Measurements from ENCODE around the gene SS18L1. TPM values are rescaled to one million over a fixed set of nuclear protein-coding genes. Genes with fewer than 3 reads are reported as not detected.

Gene SS18L1
- total RNA-seq, 4 donors from 2014 or later, result 12.4 to 23.1 (median 13.7) TPM

DNA sequence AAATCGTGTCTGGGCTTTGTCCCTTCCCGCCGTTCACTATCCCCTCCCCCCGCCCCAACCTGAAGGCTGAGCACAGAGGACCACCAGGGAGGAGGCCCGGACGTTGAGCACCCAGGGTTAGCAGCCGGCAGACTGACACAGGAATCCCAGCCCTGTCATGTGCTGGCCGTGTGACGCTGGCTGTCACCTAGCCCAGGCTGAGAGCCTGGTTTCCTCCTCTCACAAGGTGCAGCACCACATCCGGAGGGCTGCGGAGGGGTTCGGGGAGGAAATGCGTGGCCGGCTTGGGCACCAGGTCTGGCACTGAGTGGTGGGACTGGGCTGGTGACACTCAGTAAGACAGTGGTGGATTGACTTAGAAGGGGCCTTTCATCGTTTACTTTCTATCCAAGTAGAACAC, 25.9 kb upstream of the SS18L1 start:
- Histone ChIP-seq H3K4me1 (peaks cover 0 to 5% (median 0%) of the 10 kb centered on the region in 4 donors), H3K9me3 (peaks cover 0 to 16% (median 0%) of the 10 kb centered on the region in 4 donors), H3K27ac (no peak overlapping the region), H3K36me3 (peaks cover 0 to 6% (median 0%) of the 10 kb centered on the region in 3 donors), H3K4me3 (no peak overlapping the region), H3K27me3 (peaks cover 0 to 66% of the 10 kb centered on the region in 2 donors)
- TF ChIP-seq, protein P1, sequence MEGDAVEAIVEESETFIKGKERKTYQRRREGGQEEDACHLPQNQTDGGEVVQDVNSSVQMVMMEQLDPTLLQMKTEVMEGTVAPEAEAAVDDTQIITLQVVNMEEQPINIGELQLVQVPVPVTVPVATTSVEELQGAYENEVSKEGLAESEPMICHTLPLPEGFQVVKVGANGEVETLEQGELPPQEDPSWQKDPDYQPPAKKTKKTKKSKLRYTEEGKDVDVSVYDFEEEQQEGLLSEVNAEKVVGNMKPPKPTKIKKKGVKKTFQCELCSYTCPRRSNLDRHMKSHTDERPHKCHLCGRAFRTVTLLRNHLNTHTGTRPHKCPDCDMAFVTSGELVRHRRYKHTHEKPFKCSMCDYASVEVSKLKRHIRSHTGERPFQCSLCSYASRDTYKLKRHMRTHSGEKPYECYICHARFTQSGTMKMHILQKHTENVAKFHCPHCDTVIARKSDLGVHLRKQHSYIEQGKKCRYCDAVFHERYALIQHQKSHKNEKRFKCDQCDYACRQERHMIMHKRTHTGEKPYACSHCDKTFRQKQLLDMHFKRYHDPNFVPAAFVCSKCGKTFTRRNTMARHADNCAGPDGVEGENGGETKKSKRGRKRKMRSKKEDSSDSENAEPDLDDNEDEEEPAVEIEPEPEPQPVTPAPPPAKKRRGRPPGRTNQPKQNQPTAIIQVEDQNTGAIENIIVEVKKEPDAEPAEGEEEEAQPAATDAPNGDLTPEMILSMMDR (IDR thresholded peaks at IDR 0.05), result no peak
- no peak for TF ChIP-seq POLR2A (IDR thresholded peaks at IDR 0.05)
- TF ChIP-seq EP300 (IDR thresholded peaks at IDR 0.05), result no peak
- no peak for DNase-seq (ENCODE audit: low spot score in 2 of 2)
- WGBS, 2 donors, result 48 to 56% methylated on average over 7 to 13 of the region's 15 CpGs

DNA sequence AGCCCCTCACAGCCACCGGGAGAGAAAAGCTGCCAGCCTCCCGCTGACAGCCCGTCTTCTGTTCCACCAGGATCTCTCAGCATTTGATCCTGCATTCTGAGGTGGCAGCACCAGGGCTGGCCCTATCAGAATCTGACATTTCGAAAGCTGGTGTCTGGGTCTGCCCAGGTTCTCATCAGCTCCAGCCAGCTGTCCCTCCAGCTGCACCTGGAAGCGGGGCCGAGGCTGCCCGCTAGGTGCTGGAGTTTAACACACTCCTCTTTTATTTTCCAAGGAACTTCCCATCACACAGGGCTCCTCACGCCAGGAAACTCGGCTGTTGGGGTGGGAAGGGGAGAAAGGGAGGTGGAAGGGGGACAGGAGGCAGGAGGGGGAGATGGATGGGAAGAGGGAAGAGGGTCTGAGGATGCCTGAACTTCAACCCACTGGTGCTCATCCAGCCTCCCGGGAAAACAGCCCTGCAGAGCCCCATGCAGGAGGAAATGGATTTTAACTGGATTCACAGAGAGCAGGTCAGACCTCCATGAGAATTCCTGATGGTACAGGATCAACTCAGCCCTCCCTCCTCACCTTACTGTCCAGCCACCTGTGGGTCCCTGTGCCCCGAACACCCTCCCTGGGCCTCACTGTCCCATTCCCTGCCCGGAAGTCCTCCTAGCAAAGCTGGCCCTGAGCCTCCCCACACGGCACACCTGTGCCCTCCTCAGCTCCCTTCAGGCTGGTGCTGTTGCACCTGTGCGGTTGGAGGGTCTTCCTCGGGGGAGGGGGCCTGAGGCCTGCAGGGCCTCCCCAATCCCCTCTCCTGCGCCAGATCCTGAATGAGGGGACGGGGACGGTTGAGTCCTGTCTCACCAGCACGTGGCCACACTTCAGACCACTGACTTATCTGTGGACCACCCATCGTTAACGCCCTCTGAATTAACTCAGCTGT, 25.2 kb upstream of the SS18L1 start:
- H3K27me3 ChIP-seq, result peaks cover 0 to 61% of the 10 kb centered on the region in 2 donors
- no peak overlapping the region for H3K27ac ChIP-seq
- no peaks in the 10 kb centered on the region for H3K36me3 ChIP-seq
- no peak for DNase-seq (ENCODE audit: low spot score in 2 of 2)
- 59 to 60% methylated on average over 19 to 21 of the region's 21 CpGs for WGBS, 2 donors
- H3K4me3 ChIP-seq, result no peak overlapping the region
- peaks cover 0 to 8% (median 3%) of the 10 kb centered on the region in 4 donors for H3K4me1 ChIP-seq
- TF ChIP-seq, protein P1 (IDR thresholded peaks at IDR 0.05), result no peak
- no peak for TF ChIP-seq POLR2A (IDR thresholded peaks at IDR 0.05)
- no peak for TF ChIP-seq EP300 (IDR thresholded peaks at IDR 0.05)
- H3K9me3 ChIP-seq, result peaks cover 0 to 9% (median 0%) of the 10 kb centered on the region in 4 donors

DNA sequence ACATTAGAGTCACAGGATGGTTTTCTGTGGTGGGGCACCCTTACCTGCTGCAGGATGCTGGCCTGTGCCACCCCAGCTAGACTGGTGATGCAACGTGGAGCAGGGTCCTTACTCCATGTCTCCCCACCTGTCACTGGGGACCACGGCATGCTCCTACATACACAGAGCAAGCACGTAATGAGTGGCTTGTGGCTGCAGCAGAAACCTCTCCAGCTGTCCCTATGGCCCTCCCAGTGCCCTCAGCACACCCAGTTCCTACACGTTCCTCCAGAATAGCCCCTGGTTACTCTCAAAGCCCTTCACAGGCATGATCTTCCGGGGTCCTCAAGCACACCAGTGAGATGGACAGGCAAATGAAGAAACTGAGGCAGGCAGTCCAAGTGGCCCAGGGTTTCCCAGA, 24.5 kb upstream of the SS18L1 start:
- Histone ChIP-seq H3K27me3 (peaks cover 0 to 53% of the 10 kb centered on the region in 2 donors), H3K36me3 (no peaks in the 10 kb centered on the region), H3K4me1 (peaks cover 0 to 15% (median 10%) of the 10 kb centered on the region in 4 donors), H3K4me3 (no peak overlapping the region), H3K27ac (no peak overlapping the region), H3K9me3 (peaks cover 0 to 2% (median 0%) of the 10 kb centered on the region in 4 donors)
- WGBS, 2 donors, result 68 to 83% methylated on average over 2 to 5 of the region's 5 CpGs
- TF ChIP-seq EP300 (IDR thresholded peaks at IDR 0.05), result no peak
- no peak for TF ChIP-seq POLR2A (IDR thresholded peaks at IDR 0.05)
- TF ChIP-seq, protein P1 (IDR thresholded peaks at IDR 0.05), result no peak
- DNase-seq (ENCODE audit: low spot score in 2 of 2), result no peak

DNA sequence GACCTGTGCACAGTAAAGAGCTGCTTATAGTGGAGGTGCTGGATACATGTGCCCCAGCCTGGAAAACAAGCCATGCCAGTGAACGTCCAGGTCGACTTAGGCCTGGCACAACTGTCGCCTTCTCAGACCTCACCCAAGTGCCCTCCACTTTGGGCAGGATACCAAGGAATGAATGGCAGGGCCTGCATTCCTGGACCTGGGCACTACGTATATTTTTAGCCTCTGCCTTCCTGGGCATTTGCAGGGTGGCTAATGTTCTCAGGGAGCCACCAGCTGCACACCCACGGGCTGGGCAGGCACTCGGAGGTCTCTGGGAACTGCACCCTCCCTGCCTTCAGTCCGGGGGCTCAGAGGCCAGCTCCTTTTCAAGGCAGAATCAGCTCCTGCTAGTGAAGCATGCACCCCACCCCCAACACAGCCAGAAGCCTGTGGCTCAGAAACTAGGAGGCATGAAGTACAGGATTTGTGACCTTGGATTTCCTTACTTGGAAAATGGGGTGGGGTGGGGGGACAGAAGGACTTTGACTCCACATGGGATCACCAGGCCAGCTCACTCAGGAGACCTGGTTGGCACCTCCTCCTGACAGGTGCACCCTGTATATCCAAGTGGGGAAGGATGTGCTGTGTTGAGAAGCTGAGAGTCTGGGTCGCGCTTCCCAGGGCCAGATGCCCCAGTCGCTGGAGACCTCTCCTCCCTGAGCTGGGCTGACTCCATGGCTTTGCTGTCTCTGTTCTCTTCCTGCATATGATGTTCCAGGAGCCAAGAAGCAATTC, 23.8 kb upstream of the SS18L1 start:
- peaks cover 0 to 47% of the 10 kb centered on the region in 2 donors for H3K27me3 ChIP-seq
- TF ChIP-seq POLR2A (IDR thresholded peaks at IDR 0.05), result no peak
- TF ChIP-seq, protein P1 (IDR thresholded peaks at IDR 0.05), result no peak
- no peak for TF ChIP-seq EP300 (IDR thresholded peaks at IDR 0.05)
- WGBS, 2 donors, result 69 to 74% methylated on average over 5 to 10 of the region's 10 CpGs

More for the DNA sequence above, 23.8 kb upstream of the SS18L1 start:
- H3K27ac ChIP-seq, result no peak overlapping the region
- peaks cover 0 to 16% (median 14%) of the 10 kb centered on the region in 4 donors for H3K4me1 ChIP-seq
- no peak for DNase-seq (ENCODE audit: low spot score in 2 of 2)
- no peak overlapping the region for H3K4me3 ChIP-seq
- H3K9me3 ChIP-seq, result no peaks in the 10 kb centered on the region
- peaks cover 0 to 2% (median 0%) of the 10 kb centered on the region in 3 donors for H3K36me3 ChIP-seq
